H9 (cell line): Measurements from ENCODE around the gene FAM83E. TPM values are rescaled to one million over a fixed set of nuclear protein-coding genes. Genes with fewer than 3 reads are reported as not detected.

Experiments
- DNase-seq: peaks from one replicate; pipeline ENCODE4 v3.0.0-alpha.2; 2017
- H2AFZ ChIP-seq: one replicate; pipeline ENCODE4 v1.6.1; 2013; ENCODE audit warnings: mild to moderate bottlenecking, low read length, control low read depth, moderate library complexity
- H2AK5ac ChIP-seq: 2 replicates; pipeline ENCODE4 v1.6.1; 2013; ENCODE audit warnings: low read length, control low read depth, mixed read lengths; ENCODE audit not compliant: insufficient read length
- H2BK120ac ChIP-seq: one replicate; pipeline ENCODE4 v1.6.1; 2013; ENCODE audit warnings: low read depth, mild to moderate bottlenecking, low read length, control low read depth, inconsistent platforms; ENCODE audit not compliant: poor library complexity, severe bottlenecking
- H2BK12ac ChIP-seq: 2 replicates; pipeline ENCODE4 v1.6.1; 2013; ENCODE audit warnings: low read length, control low read depth, mixed read lengths, low read depth; ENCODE audit not compliant: insufficient read length
- H2BK15ac ChIP-seq: 2 replicates; pipeline ENCODE4 v1.6.1; 2013; ENCODE audit warnings: low read depth, low read length, control low read depth
- H2BK20ac ChIP-seq: one replicate; pipeline ENCODE4 v1.6.1; 2013; ENCODE audit warnings: low read depth, mild to moderate bottlenecking, low read length, control low read depth, inconsistent platforms; ENCODE audit not compliant: poor library complexity, severe bottlenecking
- H2BK5ac ChIP-seq: 2 replicates; pipeline ENCODE4 v1.6.1; 2013; ENCODE audit warnings: low read length, control low read depth, mixed read lengths; ENCODE audit not compliant: insufficient read length
- H3K14ac ChIP-seq: 2 replicates; pipeline ENCODE4 v1.6.1; 2013; ENCODE audit warnings: low read length, control low read depth; ENCODE audit not compliant: insufficient read depth
- H3K18ac ChIP-seq: 2 replicates; pipeline ENCODE4 v1.6.1; 2013; ENCODE audit warnings: low read depth, mild to moderate bottlenecking, mixed read lengths, low read length, control low read depth; ENCODE audit not compliant: insufficient read length
- H3K23ac ChIP-seq: 2 replicates; pipeline ENCODE4 v1.6.1; 2013; ENCODE audit warnings: low read length, control low read depth, mixed read lengths, low read depth; ENCODE audit not compliant: insufficient read length
- H3K23me2 ChIP-seq: 2 replicates; pipeline ENCODE4 v1.6.1; 2013; ENCODE audit warnings: low read depth, mild to moderate bottlenecking, mixed read lengths, low read length, control low read depth; ENCODE audit not compliant: insufficient read length, poor library complexity, severe bottlenecking
- H3K27ac ChIP-seq: 2 replicates; pipeline ENCODE4 v1.5.1; 2013; ENCODE audit warnings: low read length, control low read depth, mixed read lengths, low read depth; ENCODE audit not compliant: insufficient read length
- H3K27me3 ChIP-seq: 2 replicates; pipeline ENCODE4 v1.6.1; 2013; ENCODE audit warnings: low read length, control low read depth, inconsistent platforms; ENCODE audit not compliant: insufficient read depth
- H3K4ac ChIP-seq: 2 replicates; pipeline ENCODE4 v1.6.1; 2013; ENCODE audit warnings: low read depth, mild to moderate bottlenecking, control low read depth, inconsistent platforms, low read length, moderate library complexity
- H3K4me1 ChIP-seq: 2 replicates; pipeline ENCODE4 v1.6.1; 2013; ENCODE audit warnings: low read length, control low read depth, inconsistent platforms; ENCODE audit not compliant: insufficient read depth
- H3K4me2 ChIP-seq: 2 replicates; pipeline ENCODE4 v1.6.1; 2013; ENCODE audit warnings: low read length, control low read depth, mixed read lengths; ENCODE audit not compliant: insufficient read length, insufficient read depth
- H3K56ac ChIP-seq: 2 replicates; pipeline ENCODE4 v1.6.1; 2013; ENCODE audit warnings: low read depth, mild to moderate bottlenecking, mixed read lengths, low read length, control low read depth; ENCODE audit not compliant: insufficient read length
- H3K79me1 ChIP-seq: 2 replicates; pipeline ENCODE4 v1.6.1; 2013; ENCODE audit warnings: low read depth, mild to moderate bottlenecking, moderate library complexity, low read length, control low read depth, inconsistent platforms; ENCODE audit not compliant: insufficient read depth, poor library complexity, severe bottlenecking
- H3K79me2 ChIP-seq: 2 replicates; pipeline ENCODE4 v1.6.1; 2013; ENCODE audit warnings: low read length, control low read depth, inconsistent platforms; ENCODE audit not compliant: insufficient read depth
- H3K9ac ChIP-seq: 2 replicates; pipeline ENCODE4 v1.6.1; 2013; ENCODE audit warnings: low read length, control low read depth, mixed read lengths; ENCODE audit not compliant: insufficient read length; ENCODE audit errors: extremely low read depth
- H3K9me3 ChIP-seq: one replicate; pipeline ENCODE4 v1.6.1; 2013; ENCODE audit warnings: low read depth, low read length, inconsistent platforms; ENCODE audit not compliant: control insufficient read depth
- H3T11ph ChIP-seq: one replicate; pipeline ENCODE4 v1.6.1; 2013; ENCODE audit warnings: mild to moderate bottlenecking, low read length, control low read depth, inconsistent platforms
- H4K20me1 ChIP-seq: one replicate; pipeline ENCODE4 v1.6.1; 2013; ENCODE audit not compliant: control insufficient read depth, insufficient read length, insufficient read depth
- H4K5ac ChIP-seq: 2 replicates; pipeline ENCODE4 v1.6.1; 2013; ENCODE audit warnings: low read depth, mild to moderate bottlenecking, mixed read lengths, low read length, control low read depth; ENCODE audit not compliant: insufficient read length
- H4K8ac ChIP-seq: replicated peaks from 2 replicates; pipeline ENCODE4 v1.6.1; 2013; ENCODE audit warnings: low read length, control low read depth, mixed read lengths, low read depth; ENCODE audit not compliant: insufficient read length
- H4K91ac ChIP-seq: 2 replicates; pipeline ENCODE4 v1.6.1; 2013; ENCODE audit warnings: low read depth, mild to moderate bottlenecking, moderate library complexity, mixed read lengths, low read length, control low read depth; ENCODE audit not compliant: insufficient read length
- H3K27ac Mint-ChIP-seq, 3 experiments: 2 replicates in 2 of 3; 3 replicates in 1 of 3; pipeline ENCODE4 v1.8.0; 2020 to 2021; ENCODE audit warnings: mixed read lengths in 3 of 3, mild to moderate bottlenecking in 1 of 3, moderate library complexity in 1 of 3
- H3K27me3 Mint-ChIP-seq: 2 replicates; pipeline ENCODE4 v1.8.0; 2021; ENCODE audit warnings: low read depth, mild to moderate bottlenecking, moderate library complexity, mixed read lengths
- H3K36me3 Mint-ChIP-seq, 3 experiments: 2 replicates in 2 of 3; 3 replicates in 1 of 3; pipeline ENCODE4 v1.8.0; 2020 to 2021; ENCODE audit warnings: low read depth in 3 of 3, mixed read lengths in 3 of 3; ENCODE audit not compliant: insufficient read depth in 1 of 3
- H3K4me1 Mint-ChIP-seq, 2 experiments: 2 replicates each; pipeline ENCODE4 v1.8.0; 2020; ENCODE audit warnings: mixed read lengths in 2 of 2
- H3K4me3 Mint-ChIP-seq, 2 experiments: 2 replicates in 1 of 2; 3 replicates in 1 of 2; pipeline ENCODE4 v1.8.0; 2020 to 2021; ENCODE audit warnings: mild to moderate bottlenecking in 2 of 2, mixed read lengths in 2 of 2, moderate library complexity in 1 of 2
- H3K9me3 Mint-ChIP-seq, 2 experiments: 2 replicates in 1 of 2; 3 replicates in 1 of 2; pipeline ENCODE4 v1.8.0; 2020; ENCODE audit warnings: mild to moderate bottlenecking in 2 of 2, mixed read lengths in 2 of 2, moderate library complexity in 1 of 2
- WGBS: extraction: QIAGEN DNeasy Blood & Tissue Kit; methylation state at CpG from one replicate; pipeline ENCODE4 v1.1.7; 2013; ENCODE audit warnings: missing lambda C conversion rate, low lambda C conversion rate, mixed read lengths; ENCODE audit not compliant: insufficient read length; ENCODE audit errors: extremely low coverage; 5-methylcytosine and 5-hydroxymethylcytosine counted together
- total RNA-seq: library from RNA; stranded (reverse); gene quantifications from 2 replicates; pipeline ENCODE4 v1.2.1, GENCODE V29; 2021
- TF ChIP-seq, protein P1 (sequence below): fragments of 200-600 bp; sonication (generic); conservative IDR thresholded peaks from 3 replicates; pipeline ENCODE4 v1.8.0; 2021; ENCODE audit warnings: antibody characterized with exemption, mild to moderate bottlenecking

Gene FAM83E
- total RNA-seq, 1 experiment from 2014 or later = 9.2 TPM

DNA sequence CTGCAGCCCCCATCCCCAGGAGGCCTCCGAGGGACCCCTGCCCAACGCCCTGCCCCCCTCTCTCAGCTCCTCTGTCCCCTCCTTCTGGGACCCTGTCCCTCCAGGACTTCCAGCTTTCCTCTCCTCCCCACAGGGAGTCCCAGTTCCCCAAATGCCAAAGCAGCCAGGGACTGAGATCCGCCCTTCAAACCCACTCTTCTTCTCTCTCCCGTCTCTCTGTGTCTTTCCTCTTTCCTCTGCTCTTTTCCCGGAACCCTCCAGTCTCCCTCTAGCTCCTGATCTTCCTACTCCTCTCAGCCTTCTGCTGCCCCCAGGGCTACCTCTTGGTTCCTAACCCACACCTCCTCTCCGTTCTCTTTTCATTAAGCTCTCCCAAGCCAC lies 30.7 kb upstream of the FAM83E start:
- H3K79me2 ChIP-seq = no peaks in the 10 kb centered on the region
- H2AK5ac ChIP-seq = no peak overlapping the region
- H2AFZ ChIP-seq = no peak overlapping the region
- no peak overlapping the region for H4K5ac ChIP-seq
- H2BK5ac ChIP-seq = no peak overlapping the region
- no peak overlapping the region for H2BK15ac ChIP-seq
- H3K79me1 ChIP-seq = no peaks in the 10 kb centered on the region
- Mint-ChIP-seq H3K27me3 (peaks cover 1% of the 10 kb centered on the region), H3K4me3 (peak overlapping the region; percentile 84 to 93), H3K4me1 (peaks cover 16 to 17% of the 10 kb centered on the region in 2 experiments), H3K9me3 (no peaks in the 10 kb centered on the region; a peak in 1 of 5 replicates), H3K36me3 (peaks cover 5 to 20% (median 19%) of the 10 kb centered on the region in 3 experiments), H3K27ac (peak overlapping the region; percentile 88 to 98 (median 98); a peak in 6 of 7 replicates)
- WGBS = no CpG with 5 or more reads among the region's 6 CpGs
- H2BK120ac ChIP-seq = no peak overlapping the region
- peak overlapping the region; percentile 1 for H3K9ac ChIP-seq
- H3K14ac ChIP-seq = no peak overlapping the region
- H2BK20ac ChIP-seq = no peak overlapping the region
- H2BK12ac ChIP-seq = no peak overlapping the region
- TF ChIP-seq, protein P1, sequence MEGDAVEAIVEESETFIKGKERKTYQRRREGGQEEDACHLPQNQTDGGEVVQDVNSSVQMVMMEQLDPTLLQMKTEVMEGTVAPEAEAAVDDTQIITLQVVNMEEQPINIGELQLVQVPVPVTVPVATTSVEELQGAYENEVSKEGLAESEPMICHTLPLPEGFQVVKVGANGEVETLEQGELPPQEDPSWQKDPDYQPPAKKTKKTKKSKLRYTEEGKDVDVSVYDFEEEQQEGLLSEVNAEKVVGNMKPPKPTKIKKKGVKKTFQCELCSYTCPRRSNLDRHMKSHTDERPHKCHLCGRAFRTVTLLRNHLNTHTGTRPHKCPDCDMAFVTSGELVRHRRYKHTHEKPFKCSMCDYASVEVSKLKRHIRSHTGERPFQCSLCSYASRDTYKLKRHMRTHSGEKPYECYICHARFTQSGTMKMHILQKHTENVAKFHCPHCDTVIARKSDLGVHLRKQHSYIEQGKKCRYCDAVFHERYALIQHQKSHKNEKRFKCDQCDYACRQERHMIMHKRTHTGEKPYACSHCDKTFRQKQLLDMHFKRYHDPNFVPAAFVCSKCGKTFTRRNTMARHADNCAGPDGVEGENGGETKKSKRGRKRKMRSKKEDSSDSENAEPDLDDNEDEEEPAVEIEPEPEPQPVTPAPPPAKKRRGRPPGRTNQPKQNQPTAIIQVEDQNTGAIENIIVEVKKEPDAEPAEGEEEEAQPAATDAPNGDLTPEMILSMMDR = no peak
- no peaks in the 10 kb centered on the region for H4K20me1 ChIP-seq
- peak overlapping the region; percentile 69 for H3K4me2 ChIP-seq
- no peak overlapping the region for H4K8ac ChIP-seq
- H3K56ac ChIP-seq = no peak overlapping the region
- no peaks in the 10 kb centered on the region for H3K9me3 ChIP-seq
- H3K27ac ChIP-seq = no peak overlapping the region
- H3K4ac ChIP-seq = no peak overlapping the region
- H3T11ph ChIP-seq = no peak overlapping the region
- peaks cover 16% of the 10 kb centered on the region for H3K23me2 ChIP-seq
- DNase-seq = peak; percentile 55
- H3K27me3 ChIP-seq = no peaks in the 10 kb centered on the region
- no peak overlapping the region for H3K23ac ChIP-seq
- no peaks in the 10 kb centered on the region for H3K4me1 ChIP-seq
- H4K91ac ChIP-seq = no peak overlapping the region
- H3K18ac ChIP-seq = no peak overlapping the region
